Heart left ventricle (tissue), 16 donors: ENCODE measurements around the gene IFNA5. TPM values are rescaled to one million over a fixed set of nuclear protein-coding genes. Genes with fewer than 3 reads are reported as not detected.

ENCODE experiments used
- ATAC-seq, 4 donors: fragments of 200-7000 bp; cut with Tn5 transposase; one replicate each; pipeline ENCODE4 v1.9.1; 2020 to 2022; ENCODE audit warnings: moderate library complexity in 4 of 4, mild to moderate bottlenecking in 3 of 4, moderate number of reproducible peaks in 1 of 4
- DNase-seq, 5 donors: peaks; one replicate each; pipeline ENCODE4 v3.0.0-alpha.2; 2020
- H3K27ac ChIP-seq, 12 donors: fragments of 200-600 bp; sonication (generic) in 4 of 12; one replicate each; pipeline versions ENCODE4 v1.5.0 to v1.8.0; 2016 to 2022; ENCODE audit warnings: mild to moderate bottlenecking in 2 of 12
- H3K27me3 ChIP-seq, 9 donors: fragments of 200-600 bp; sonication (generic) in 2 of 9; one replicate each; pipeline versions ENCODE4 v1.5.1 to v1.8.0; 2016 to 2022; ENCODE audit warnings: mild to moderate bottlenecking in 3 of 9
- H3K36me3 ChIP-seq, 9 donors: fragments of 200-600 bp; sonication (generic) in 2 of 9; one replicate each; pipeline versions ENCODE4 v1.5.0 to v1.8.0; 2018 to 2022; ENCODE audit warnings: mild to moderate bottlenecking in 2 of 9
- H3K4me1 ChIP-seq, 12 donors: fragments of 200-600 bp; sonication (generic) in 4 of 12; one replicate each; pipeline versions ENCODE4 v1.5.0 to v1.8.0; 2016 to 2022; ENCODE audit warnings: mild to moderate bottlenecking in 3 of 12
- H3K4me3 ChIP-seq, 12 donors: fragments of 200-600 bp; sonication (generic) in 4 of 12; one replicate each; pipeline versions ENCODE4 v1.5.0 to v1.8.0; 2017 to 2022; ENCODE audit warnings: mild to moderate bottlenecking in 9 of 12, moderate library complexity in 4 of 12
- H3K9me3 ChIP-seq, 12 donors: fragments of 200-600 bp; sonication (generic) in 4 of 12; one replicate each; pipeline versions ENCODE4 v1.5.0 to v1.8.0; 2016 to 2022; ENCODE audit warnings: mild to moderate bottlenecking in 1 of 12
- CTCF ChIP-seq, 12 donors: fragments of 200-600 bp; sonication (generic) in 4 of 12; IDR thresholded peaks; one replicate each; pipeline versions ENCODE4 v1.5.0 to v1.8.0; 2018 to 2022; ENCODE audit warnings: antibody characterized with exemption in 12 of 12, mild to moderate bottlenecking in 5 of 12
- POLR2A ChIP-seq, 2 donors: fragments of 450-650 bp; IDR thresholded peaks; one replicate each; pipeline ENCODE4 v1.6.1; 2017; ENCODE audit warnings: antibody characterized with exemption in 2 of 2, mild to moderate bottlenecking in 2 of 2, moderate library complexity in 2 of 2
- WGBS, 4 donors: extraction: QIAGEN DNeasy Blood & Tissue Kit in 2 of 4; methylation state at CpG; one replicate each; pipeline versions ENCODE4 v1.1.5 to v1.1.7; 2013 to 2018; 5-methylcytosine and 5-hydroxymethylcytosine counted together
- intact Hi-C, 10 donors: fragments of 100-400 bp; cut with DNase I; formaldehyde crosslinking; loops; one replicate each; pipeline versions ENCODE4 v1.11.1 to v1.14.2; 2022
- polyA plus RNA-seq, 2 donors: library from polyadenylated mRNA; stranded (reverse); fragments of 200-250 nt; gene quantifications; one replicate each; pipeline ENCODE4 v1.2.3, GENCODE V29; 2013
- total RNA-seq, 9 donors: library from RNA; depleted of rRNA in 2 of 9; stranded (reverse); fragments of >200 nt in 2 of 9; fragmentation: NEBNext Ultra II Directional in 3 of 9; extraction: Animal tissue kit (Norgen Biotek cat#: 25700) in 3 of 9; gene quantifications; one replicate each; pipeline versions ENCODE4 v1.1.0 to v1.2.4, GENCODE V29; 2016 to 2023
- donor health status: ischemic (EF 13 %, LVEDD 7.1; RV severe dilation, severe dysfunction).
- donor health status: healthy with polysubstance abuse.
- donor health status: DM: no; HTN: yes; CAD: no.
- donor health status: DM: no; HTN: no; CAD: no.
- donor health status: ischemic (EF 25% LVEDD 6.9; RV normal size, moderate dysfunction).
- donor health status: ischemic (EF 25% LVEDD 5.7; RV mildly dilated, moderate dysfunction).
- donor health status: healthy.
- donor health status: DM: yes; HTN: yes; CAD: no.
- donor health status: ischemic (EF 35%, LVEDD 5.7; RV mildly dilated, moderate dysfunction).
- donor health status: nonischemic (EF 11% LVEDD 7.7; RV severe dilation, severe dysfunction).
- donor health status: DM: yes; HTN: yes; CAD: no.
- donor health status: PGD.
- donor health status: ischemic (EF 29% LVEDD 5.4; RV normal size, mild dysfunction).
- donor health status: nonischemic (EF 23%, LVEDD 6.1; RV moderate dilation, normal function).

The IFNA5 gene
- total and polyA plus RNA-seq, 11 donors: not detected

DNA sequence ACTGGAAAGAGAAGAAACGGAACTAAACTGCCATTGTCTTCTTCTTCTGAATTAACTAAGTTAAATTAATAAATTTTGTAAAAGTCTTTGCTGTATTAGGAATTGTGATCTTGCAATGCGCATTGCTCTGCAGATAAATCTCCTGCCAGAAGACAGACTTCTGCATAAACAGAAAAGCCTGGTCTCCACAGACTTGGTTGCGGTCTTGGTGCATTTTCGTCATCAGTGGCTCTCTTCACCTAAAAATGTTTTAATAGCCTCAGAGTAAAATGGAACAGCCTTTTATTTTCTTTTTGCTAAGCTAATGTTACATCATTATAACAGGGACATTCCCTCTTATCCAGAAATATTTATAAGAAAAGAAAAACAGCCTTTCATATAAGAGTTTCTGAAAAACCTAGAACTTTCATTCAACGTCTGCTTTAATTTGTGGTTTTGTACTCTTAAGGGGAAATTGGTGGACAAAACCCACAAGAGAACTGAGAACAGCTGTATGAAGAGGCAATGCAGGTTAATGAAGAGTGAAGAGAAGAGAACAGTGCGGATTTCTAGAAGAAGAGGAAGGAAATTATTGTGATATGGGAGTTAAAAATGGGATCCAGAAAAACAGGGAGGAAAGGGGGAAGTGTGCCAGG is 10.1 kb downstream of the IFNA5 start:
- Histone ChIP-seq H3K27me3 (peaks cover 0 to 8% (median 0%) of the 10 kb centered on the region in 9 donors), H3K9me3 (no peaks in the 10 kb centered on the region), H3K36me3 (no peaks in the 10 kb centered on the region), H3K4me3 (no peak overlapping the region), H3K27ac (no peak overlapping the region), H3K4me1 (peaks cover 0 to 8% (median 0%) of the 10 kb centered on the region in 12 donors)
- TF ChIP-seq POLR2A (IDR thresholded peaks at IDR 0.05) (no peak), CTCF (IDR thresholded peaks at IDR 0.05) (no peak)
- DNase-seq (no peak), ATAC-seq (no peak)
- intact Hi-C loops: no loop called here
- WGBS, 4 donors: 43 to 67% (median 59%) methylated on average over 6 of the region's 6 CpGs

GRCh38 chr9:21294364-21294774 is 10.7 kb downstream of the IFNA5 start:
- ATAC-seq (no peak), DNase-seq (no peak)
- no peak overlapping the region for H3K4me3 ChIP-seq
- peaks cover 0 to 8% (median 0%) of the 10 kb centered on the region in 12 donors for H3K4me1 ChIP-seq
- no peak overlapping the region for H3K27ac ChIP-seq
- no peak for TF ChIP-seq POLR2A (IDR thresholded peaks at IDR 0.05)
- TF ChIP-seq CTCF (IDR thresholded peaks at IDR 0.05): no peak
- intact Hi-C loops: no loop called here
- 78 to 82% (median 81%) methylated on average over 1 of the region's 1 CpG for WGBS, 4 donors
- no peaks in the 10 kb centered on the region for H3K36me3 ChIP-seq
- peaks cover 0 to 8% (median 0%) of the 10 kb centered on the region in 9 donors for H3K27me3 ChIP-seq
- H3K9me3 ChIP-seq: no peaks in the 10 kb centered on the region

DNA sequence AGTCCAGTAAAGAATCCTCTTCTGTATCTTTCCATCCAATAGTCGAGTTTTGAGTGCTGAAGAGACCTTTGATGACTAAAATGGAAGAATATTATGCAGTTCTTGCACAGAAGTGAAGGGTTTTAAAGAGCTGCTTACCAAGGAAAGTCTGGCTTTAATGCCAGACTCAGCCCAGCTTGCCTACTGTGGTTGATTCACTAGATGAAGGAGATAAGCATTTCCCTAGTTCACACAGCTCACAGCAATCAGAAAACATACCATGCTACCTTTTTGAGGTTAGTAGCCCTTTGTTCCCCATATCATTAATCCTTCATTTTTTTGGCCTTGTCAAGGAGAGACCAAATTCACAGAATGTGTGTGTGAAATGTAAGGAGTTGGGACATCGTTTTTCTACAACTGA is 15.3 kb downstream of the IFNA5 start:
- H3K27me3 ChIP-seq: peaks cover 0 to 8% (median 0%) of the 10 kb centered on the region in 9 donors
- 27 to 37% (median 28%) methylated on average over 2 of the region's 2 CpGs for WGBS, 4 donors
- TF ChIP-seq CTCF (IDR thresholded peaks at IDR 0.05) (no peak), POLR2A (IDR thresholded peaks at IDR 0.05) (no peak)
- no peaks in the 10 kb centered on the region for H3K36me3 ChIP-seq
- ATAC-seq: no peak
- H3K4me3 ChIP-seq: no peak overlapping the region
- no peaks in the 10 kb centered on the region for H3K9me3 ChIP-seq
- no peak for DNase-seq
- H3K27ac ChIP-seq: no peak overlapping the region
- no peaks in the 10 kb centered on the region for H3K4me1 ChIP-seq
- intact Hi-C loops: no loop called here

DNA sequence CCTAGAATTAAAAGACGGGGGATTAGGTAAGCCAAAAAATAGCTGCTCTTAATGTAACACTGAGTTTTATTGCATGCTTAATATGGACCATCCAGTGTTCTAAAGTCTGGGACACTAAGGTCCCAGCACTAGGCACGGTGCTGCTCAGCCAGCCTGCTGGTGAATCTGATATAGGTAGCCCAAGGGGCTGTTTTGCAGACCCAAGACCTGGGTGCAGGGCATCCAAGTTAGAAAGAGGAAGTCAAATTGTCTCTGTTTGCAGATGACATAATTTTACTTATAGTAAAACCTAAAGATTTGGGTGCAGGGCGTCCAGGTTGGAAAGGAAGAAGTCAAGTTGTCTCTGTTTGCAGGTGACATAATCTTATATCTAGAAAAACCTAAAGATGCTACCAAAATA is 17.8 kb downstream of the IFNA5 start:
- H3K9me3 ChIP-seq: no peaks in the 10 kb centered on the region
- H3K36me3 ChIP-seq: no peaks in the 10 kb centered on the region
- DNase-seq (no peak), ATAC-seq (no peak)
- TF ChIP-seq CTCF (IDR thresholded peaks at IDR 0.05) (no peak), POLR2A (IDR thresholded peaks at IDR 0.05) (no peak)
- intact Hi-C loops: no loop called here
- H3K4me1 ChIP-seq: no peaks in the 10 kb centered on the region
- H3K27me3 ChIP-seq: peaks cover 0 to 4% (median 0%) of the 10 kb centered on the region in 9 donors
- no peak overlapping the region for H3K27ac ChIP-seq
- 59 to 73% (median 64%) methylated on average over 3 of the region's 3 CpGs for WGBS, 4 donors
- H3K4me3 ChIP-seq: no peak overlapping the region
